KMS-11 (cell line): Measurements from ENCODE around the gene ZNF408.

Experiments
- H2AFZ ChIP-seq: fragments of 200-600 bp; sonication (generic); 2 replicates; pipeline ENCODE4 v1.6.1; 2016; ENCODE audit warnings: antibody characterized with exemption, mixed run types, low read depth
- H3K27ac ChIP-seq: fragments of 200-600 bp; sonication (generic); 2 replicates; pipeline ENCODE4 v1.6.1; 2016; ENCODE audit warnings: mild to moderate bottlenecking, mixed run types
- H3K27me3 ChIP-seq: fragments of 200-600 bp; sonication (generic); 2 replicates; pipeline ENCODE4 v1.6.1; 2017; ENCODE audit warnings: mild to moderate bottlenecking, low read depth, mixed run types, moderate library complexity; ENCODE audit not compliant: insufficient read depth
- H3K36me3 ChIP-seq: fragments of 200-600 bp; sonication (generic); 2 replicates; pipeline ENCODE4 v1.6.1; 2017; ENCODE audit warnings: mild to moderate bottlenecking, mixed run types; ENCODE audit not compliant: insufficient read depth
- H3K4me1 ChIP-seq: fragments of 200-600 bp; sonication (generic); 2 replicates; pipeline ENCODE4 v1.6.1; 2016; ENCODE audit warnings: mild to moderate bottlenecking, low read depth, mixed run types; ENCODE audit not compliant: poor library complexity, severe bottlenecking
- H3K4me2 ChIP-seq: fragments of 200-600 bp; sonication (generic); 2 replicates; pipeline ENCODE4 v1.7.0; 2016; ENCODE audit warnings: mild to moderate bottlenecking, mixed run types
- H3K4me3 ChIP-seq: fragments of 200-600 bp; sonication (generic); IDR thresholded peaks from 2 replicates; pipeline ENCODE4 v1.6.1; 2017; ENCODE audit warnings: low read depth, low read length, mixed read lengths; ENCODE audit not compliant: insufficient read depth
- H3K79me2 ChIP-seq: fragments of 200-600 bp; sonication (generic); 2 replicates; pipeline ENCODE4 v1.6.1; 2016; ENCODE audit warnings: low read depth, mixed run types; ENCODE audit not compliant: insufficient read depth
- H3K9ac ChIP-seq: fragments of 200-600 bp; sonication (generic); 2 replicates; pipeline ENCODE4 v1.6.1; 2016; ENCODE audit warnings: mild to moderate bottlenecking, mixed run types
- H4K20me1 ChIP-seq: fragments of 200-600 bp; sonication (generic); 2 replicates; pipeline ENCODE4 v1.6.1; 2016; ENCODE audit warnings: mild to moderate bottlenecking, mixed run types; ENCODE audit not compliant: insufficient read depth
- CTCF ChIP-seq: fragments of 200-600 bp; sonication (generic); conservative IDR thresholded peaks from 2 replicates; pipeline ENCODE4 v1.6.1; 2017; ENCODE audit warnings: low read depth, mild to moderate bottlenecking, antibody characterized with exemption, low read length, moderate library complexity, mixed read lengths

ZNF408 gene

GRCh38 chr11:46695345-46696211 lies 5.3 kb upstream of the ZNF408 start:
- H3K4me3 ChIP-seq = no peak overlapping the region
- no peaks in the 10 kb centered on the region for H3K36me3 ChIP-seq
- TF ChIP-seq CTCF = no peak
- no peak overlapping the region for H3K9ac ChIP-seq
- no peak overlapping the region for H2AFZ ChIP-seq
- H3K79me2 ChIP-seq = peaks cover 23% of the 10 kb centered on the region; the same call in 1 of the 2 replicates
- H3K27ac ChIP-seq = no peak overlapping the region
- H3K27me3 ChIP-seq = no peaks in the 10 kb centered on the region
- no peak overlapping the region for H3K4me2 ChIP-seq
- H3K4me1 ChIP-seq = peaks cover 18% of the 10 kb centered on the region
- H4K20me1 ChIP-seq = no peaks in the 10 kb centered on the region

- H3K4me2 ChIP-seq = no peak overlapping the region
- no peaks in the 10 kb centered on the region for H3K27me3 ChIP-seq
- TF ChIP-seq CTCF = no peak
- H3K27ac ChIP-seq = no peak overlapping the region
- no peak overlapping the region for H2AFZ ChIP-seq
- peaks cover 18% of the 10 kb centered on the region for H3K4me1 ChIP-seq
- no peaks in the 10 kb centered on the region for H4K20me1 ChIP-seq
- no peak overlapping the region for H3K4me3 ChIP-seq
- H3K36me3 ChIP-seq = no peaks in the 10 kb centered on the region
- no peak overlapping the region for H3K9ac ChIP-seq
- peaks cover 27% of the 10 kb centered on the region for H3K79me2 ChIP-seq
These were observed 4.6 kb upstream of the ZNF408 start for GRCh38 chr11:46696212-46696558.

GRCh38 chr11:46697303-46697702 lies 3.5 kb upstream of the ZNF408 start:
- Histone ChIP-seq H4K20me1 (no peaks in the 10 kb centered on the region), H3K27ac (no peak overlapping the region), H3K9ac (no peak overlapping the region), H2AFZ (no peak overlapping the region), H3K4me2 (no peak overlapping the region), H3K4me3 (no peak overlapping the region), H3K36me3 (no peaks in the 10 kb centered on the region), H3K79me2 (peaks cover 38% of the 10 kb centered on the region), H3K4me1 (peaks cover 26% of the 10 kb centered on the region), H3K27me3 (no peaks in the 10 kb centered on the region)
- TF ChIP-seq CTCF = no peak

- H3K9ac ChIP-seq = no peak overlapping the region
- H4K20me1 ChIP-seq = no peaks in the 10 kb centered on the region
- H3K27ac ChIP-seq = no peak overlapping the region
- peaks cover 30% of the 10 kb centered on the region for H3K4me1 ChIP-seq
- H3K4me3 ChIP-seq = no peak overlapping the region
- no peak overlapping the region for H3K4me2 ChIP-seq
- TF ChIP-seq CTCF = no peak
- H3K36me3 ChIP-seq = no peaks in the 10 kb centered on the region
- H3K79me2 ChIP-seq = peaks cover 42% of the 10 kb centered on the region
- no peaks in the 10 kb centered on the region for H3K27me3 ChIP-seq
- H2AFZ ChIP-seq = no peak overlapping the region
These were observed 3.1 kb upstream of the ZNF408 start for GRCh38 chr11:46697723-46698122.
